Measurements from ENCODE around the gene ADGRF5.

The ADGRF5 gene

GRCh38 chr6:46819561-46819960 is 102.2 kb downstream of the ADGRF5 start:
- no peak for DNase-seq

GRCh38 chr6:46816626-46817025 is 105.1 kb downstream of the ADGRF5 start:
- peak; percentile 58 for DNase-seq

- DNase-seq, result peak; percentile 64
Observed at GRCh38 chr6:46815130-46815529, 106.6 kb downstream of the ADGRF5 start.

- DNase-seq, result no peak
Observed at GRCh38 chr6:46808806-46809205, 112.9 kb downstream of the ADGRF5 start.
